ENCODE results near the gene PDCD7.
"Not testable (repeated sequence)": the region's sequence is repeated elsewhere in the genome, so short reads cannot be mapped to it uniquely, and the experiment has no call there.

The PDCD7 gene

GRCh38 chr15:65130941-65131340 is 2.7 kb downstream of the PDCD7 start:
- no peak for DNase-seq (ENCODE audit: low spot score)

- no peak for DNase-seq (ENCODE audit: low spot score)
Measured at GRCh38 chr15:65115542-65115941, 18.1 kb downstream of the PDCD7 start.

- DNase-seq (ENCODE audit: low spot score) = no peak
Measured at GRCh38 chr15:65115086-65115485, 18.5 kb downstream of the PDCD7 start, which contains the start of gene UBAP1L. Gene UBAP1L (minus strand): TSS chr15:65115200. CDS start chr15:65106215, 8,985 bp downstream.

- DNase-seq (ENCODE audit: low spot score) = no peak
Measured at GRCh38 chr15:65110676-65111292, 22.8 kb downstream of the PDCD7 start.

DNA sequence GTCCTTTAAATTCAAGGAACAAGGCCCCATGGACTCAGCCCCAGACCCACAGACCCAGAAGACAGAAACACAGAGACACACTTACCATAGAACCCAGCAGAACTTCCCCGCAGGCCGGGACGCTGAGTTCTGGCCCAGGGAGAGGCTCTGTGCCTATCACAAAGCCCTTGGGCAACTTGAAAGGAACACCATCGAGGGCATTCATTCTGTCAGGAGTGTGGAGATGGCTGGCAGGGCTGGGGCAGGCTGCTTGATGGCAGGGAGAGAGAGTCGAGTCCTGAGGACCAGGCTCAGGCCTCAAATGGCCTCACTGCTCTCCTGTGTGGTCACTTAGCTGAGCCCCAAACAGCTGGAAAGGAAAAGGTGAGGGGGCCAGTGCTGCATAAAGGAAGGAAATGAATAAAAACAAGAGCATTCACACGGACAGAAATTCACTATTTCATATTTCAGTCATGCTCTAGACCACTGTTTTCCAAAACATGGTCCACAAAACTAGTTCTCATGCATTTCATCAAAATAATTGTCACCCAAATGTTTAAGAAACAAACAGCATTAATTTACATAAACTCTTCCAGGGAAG is 27.5 kb downstream of the PDCD7 start:
- DNase-seq (ENCODE audit: low spot score) = no peak

GRCh38 chr15:65105038-65105437 is 28.6 kb downstream of the PDCD7 start:
- no peak for DNase-seq (ENCODE audit: low spot score)

DNA sequence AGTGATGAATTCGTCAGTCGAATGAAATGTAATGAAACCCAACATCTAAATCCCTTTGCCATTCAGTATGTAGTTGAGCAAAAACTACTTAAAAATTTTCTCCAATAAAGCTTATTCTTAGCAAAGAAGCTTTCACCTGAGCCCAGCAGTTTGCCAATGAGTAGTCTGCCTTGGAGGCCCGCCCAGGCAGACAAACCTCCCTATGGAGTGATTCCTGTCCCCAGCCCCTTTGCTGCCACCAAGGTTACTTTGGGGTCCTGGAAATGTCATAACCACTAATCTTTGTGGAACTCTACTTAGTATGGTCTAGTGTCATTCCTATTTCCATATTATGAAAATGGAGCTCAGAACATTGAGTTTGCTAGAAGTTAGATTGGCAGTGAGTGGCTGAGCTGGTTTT is 30.7 kb downstream of the PDCD7 start:
- no peak for DNase-seq (ENCODE audit: low spot score)

DNA sequence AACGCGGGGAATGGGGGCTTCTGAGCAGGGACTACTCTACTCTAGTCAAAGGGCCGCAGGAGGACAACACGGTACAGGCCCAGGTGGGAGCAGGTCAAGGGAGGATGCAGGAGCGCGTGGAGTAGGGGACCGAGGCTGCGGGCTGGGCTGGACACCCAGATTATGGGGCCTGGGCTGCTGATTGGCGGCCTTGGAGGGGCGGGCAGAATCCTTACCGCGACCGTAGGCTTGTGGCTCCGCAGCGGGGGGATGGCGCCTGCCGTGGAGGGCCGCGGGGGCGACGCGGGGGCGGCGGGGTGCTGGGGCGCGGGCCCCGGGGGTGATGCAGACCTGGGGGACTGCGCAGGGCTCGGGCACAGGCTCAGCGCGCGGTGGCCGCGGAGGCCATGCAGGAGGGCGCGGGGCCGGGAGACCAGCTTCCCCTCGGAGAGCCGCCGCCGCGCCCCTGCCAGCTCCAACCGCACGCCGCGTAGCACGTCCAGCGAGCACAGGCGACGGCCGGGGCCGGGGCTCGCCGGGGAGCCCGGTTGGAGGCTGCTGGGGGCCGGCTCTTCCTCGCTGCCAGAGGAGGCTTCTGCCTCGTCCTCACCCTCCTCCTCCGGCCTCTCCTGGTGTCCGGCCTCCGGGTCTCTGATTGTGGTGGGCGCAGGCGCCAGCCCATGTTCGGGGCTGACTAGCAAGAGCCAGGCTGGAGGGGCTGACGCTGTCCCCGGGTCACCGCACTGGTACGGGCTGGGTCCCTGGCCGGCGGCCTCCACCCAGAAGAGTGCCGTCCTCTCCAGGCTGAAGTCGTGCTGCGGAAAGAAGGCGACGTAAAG is 31.5 kb downstream of the PDCD7 start:
- no peak for DNase-seq (ENCODE audit: low spot score)

DNA sequence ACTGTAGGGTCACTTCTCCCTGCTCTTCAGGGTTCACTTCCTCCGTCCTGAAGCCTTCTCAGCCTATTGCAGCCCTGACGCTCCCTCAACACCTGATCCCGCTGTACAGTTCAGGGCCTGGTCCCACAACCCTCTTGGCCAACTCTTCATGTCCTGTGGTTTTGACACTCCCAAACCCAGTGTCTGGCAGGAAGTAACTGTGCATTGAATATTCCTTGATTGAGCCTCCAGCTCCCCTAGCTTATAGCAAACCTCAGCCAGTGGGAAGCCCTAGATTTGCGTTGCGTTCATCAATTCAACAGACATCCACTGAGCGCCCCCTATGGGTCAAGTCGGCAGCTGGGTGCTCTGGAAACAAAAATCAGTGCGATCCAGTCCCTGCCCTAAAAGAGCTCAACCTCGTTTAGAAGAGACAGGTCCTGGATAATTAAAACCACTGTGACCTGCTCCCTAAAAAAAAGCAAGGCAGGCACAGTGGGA is 32.2 kb downstream of the PDCD7 start:
- peak; percentile 42 for DNase-seq (ENCODE audit: low spot score)

DNA sequence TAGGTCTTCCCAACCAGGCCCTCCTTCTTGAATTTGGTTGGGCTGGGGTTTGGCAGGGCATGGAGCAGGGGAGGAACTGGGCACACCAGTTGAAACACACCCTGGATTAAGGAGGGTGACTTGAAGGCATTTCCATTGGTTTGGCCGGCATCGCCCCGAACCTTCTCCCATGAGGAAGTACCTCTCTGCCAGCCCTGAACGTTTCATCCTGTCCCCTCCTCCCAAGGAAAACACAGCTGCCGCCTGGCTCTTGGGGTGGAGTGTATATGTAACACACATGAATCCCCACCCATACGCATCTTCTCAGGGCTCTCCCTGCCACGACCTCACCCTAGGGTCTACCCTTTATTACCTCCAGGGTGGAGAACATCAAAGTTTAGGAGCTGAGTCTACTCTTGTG is 33.2 kb downstream of the PDCD7 start:
- no peak for DNase-seq (ENCODE audit: low spot score)

DNA sequence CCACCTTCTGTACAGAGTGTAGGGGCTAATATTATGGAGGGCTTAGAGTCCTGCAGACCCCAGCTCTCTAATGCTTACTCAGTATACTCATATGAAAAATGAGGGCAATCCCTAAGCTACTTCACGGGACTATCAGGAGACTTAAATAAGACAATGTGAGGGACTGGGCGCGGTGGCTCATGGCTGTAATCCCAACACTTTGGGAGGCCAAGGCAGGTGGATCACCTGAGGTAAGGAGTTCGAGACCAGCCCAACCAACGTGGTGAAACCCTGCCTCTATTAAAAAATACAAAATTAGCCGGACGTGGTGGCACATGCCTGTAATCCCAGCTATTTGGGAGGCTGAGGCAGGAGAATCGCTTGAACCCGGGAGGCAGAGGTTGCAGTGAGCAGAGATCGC is 33.8 kb downstream of the PDCD7 start:
- not testable (repeated sequence) for DNase-seq (ENCODE audit: low spot score)

GRCh38 chr15:65099336-65099735 is 34.3 kb downstream of the PDCD7 start:
- DNase-seq (ENCODE audit: low spot score) = no peak

- no peak for DNase-seq (ENCODE audit: low spot score)
Measured at GRCh38 chr15:65097651-65098263, 35.9 kb downstream of the PDCD7 start.

- no peak for DNase-seq (ENCODE audit: low spot score)
Measured at GRCh38 chr15:65096481-65097385, 36.9 kb downstream of the PDCD7 start.

DNA sequence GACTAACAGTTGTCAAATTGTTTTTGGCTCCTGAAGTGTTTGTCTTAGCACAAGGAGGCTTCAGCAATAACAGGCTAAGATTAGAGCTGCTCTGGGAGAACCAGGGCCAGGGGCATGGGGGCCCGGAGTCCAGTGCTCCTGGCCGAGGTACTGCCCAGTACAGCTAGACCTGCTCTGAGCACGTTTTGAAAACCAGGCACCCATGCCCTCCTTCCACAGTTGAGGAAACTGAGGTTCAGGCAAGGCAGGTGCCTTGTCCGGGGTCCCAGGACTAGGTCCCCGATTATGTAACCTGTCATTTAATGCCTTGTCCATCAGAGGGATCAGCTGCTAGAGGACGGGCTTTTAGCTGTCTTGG is 37.9 kb downstream of the PDCD7 start:
- DNase-seq (ENCODE audit: low spot score) = no peak

- no peak for DNase-seq (ENCODE audit: low spot score)
Measured at GRCh38 chr15:65095011-65095746, 38.4 kb downstream of the PDCD7 start.

- DNase-seq (ENCODE audit: low spot score) = no peak
Measured at GRCh38 chr15:65094294-65094995, 39.2 kb downstream of the PDCD7 start.

DNA sequence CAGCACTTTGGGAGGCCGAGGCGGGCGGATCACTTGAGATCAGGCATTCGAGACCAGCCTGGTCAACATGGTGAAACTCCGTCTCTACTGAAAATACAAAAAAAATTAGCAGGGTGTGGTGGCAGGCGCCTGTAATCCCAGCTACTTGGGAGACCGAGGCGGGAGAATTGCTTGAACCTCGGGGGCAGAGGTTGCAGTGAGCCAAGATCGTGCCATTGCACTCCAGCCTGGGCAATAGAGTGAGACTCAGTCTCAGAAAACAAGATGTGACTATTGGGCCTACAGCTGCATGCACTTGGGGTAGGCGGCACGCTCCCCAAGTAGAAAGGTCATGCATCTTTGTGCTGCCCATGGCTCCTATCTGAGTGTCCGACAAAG is 39.8 kb downstream of the PDCD7 start:
- DNase-seq (ENCODE audit: low spot score) = not testable (repeated sequence)

GRCh38 chr15:65092911-65093792 is 40.5 kb downstream of the PDCD7 start:
- no peak for DNase-seq (ENCODE audit: low spot score)
